Measurements from ENCODE around the gene JAK3. TPM values are rescaled to one million over a fixed set of nuclear protein-coding genes. Genes with fewer than 3 reads are reported as not detected.

JAK3 gene
- polyA plus RNA-seq, 1 of the 3 experiments (the other 2 are of a cell fraction), result 1.3 TPM

DNA sequence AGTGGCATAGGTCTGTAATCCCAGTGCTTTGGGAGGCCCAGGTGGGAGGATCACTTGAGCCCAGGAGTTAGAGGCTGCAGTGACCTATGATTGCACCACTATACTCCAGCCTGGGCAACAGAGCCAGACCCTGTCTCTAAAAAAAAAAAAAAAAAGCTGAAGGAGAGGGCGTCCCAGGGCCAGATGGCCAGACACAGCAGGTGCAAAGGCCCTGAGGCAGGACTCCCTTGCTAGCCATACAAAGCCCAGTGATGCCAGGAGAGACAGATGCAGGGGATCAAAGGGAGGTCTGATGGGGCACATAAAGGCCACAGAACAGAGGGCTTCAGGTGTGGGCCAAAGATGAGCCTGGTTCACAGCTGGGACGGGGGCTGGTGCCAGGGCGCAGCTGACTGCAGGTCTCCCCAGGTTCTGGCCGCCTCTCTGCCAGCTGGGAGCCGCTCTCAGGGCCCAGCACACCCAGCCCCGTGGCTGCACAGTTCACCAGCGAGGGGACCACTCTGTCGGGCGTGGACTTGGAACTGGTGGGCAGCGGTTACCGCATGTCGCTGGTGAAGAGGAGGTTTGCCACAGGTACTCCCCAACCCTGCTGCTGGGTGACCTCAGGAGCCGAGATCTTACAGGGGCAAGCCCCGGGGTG, 60.4 kb downstream of the JAK3 start (continued):
- no peak for TF ChIP-seq TEAD4 (IDR thresholded peaks at IDR 0.05; ENCODE audit: borderline replicate concordance, insufficient read depth)
- TF ChIP-seq SMC3 (IDR thresholded peaks at IDR 0.05; ENCODE audit: low read depth, low read length), result no peak
- no peak for TF ChIP-seq JUND (IDR thresholded peaks at IDR 0.05)
- TF ChIP-seq RAD21 (IDR thresholded peaks at IDR 0.05; ENCODE audit: low read length), result no peak
- TF ChIP-seq MEF2A (IDR thresholded peaks at IDR 0.05; ENCODE audit: borderline replicate concordance, low read depth), result no peak
- no peak for TF ChIP-seq FOXM1 (IDR thresholded peaks at IDR 0.05; ENCODE audit: low read depth)
- TF ChIP-seq, protein P1, sequence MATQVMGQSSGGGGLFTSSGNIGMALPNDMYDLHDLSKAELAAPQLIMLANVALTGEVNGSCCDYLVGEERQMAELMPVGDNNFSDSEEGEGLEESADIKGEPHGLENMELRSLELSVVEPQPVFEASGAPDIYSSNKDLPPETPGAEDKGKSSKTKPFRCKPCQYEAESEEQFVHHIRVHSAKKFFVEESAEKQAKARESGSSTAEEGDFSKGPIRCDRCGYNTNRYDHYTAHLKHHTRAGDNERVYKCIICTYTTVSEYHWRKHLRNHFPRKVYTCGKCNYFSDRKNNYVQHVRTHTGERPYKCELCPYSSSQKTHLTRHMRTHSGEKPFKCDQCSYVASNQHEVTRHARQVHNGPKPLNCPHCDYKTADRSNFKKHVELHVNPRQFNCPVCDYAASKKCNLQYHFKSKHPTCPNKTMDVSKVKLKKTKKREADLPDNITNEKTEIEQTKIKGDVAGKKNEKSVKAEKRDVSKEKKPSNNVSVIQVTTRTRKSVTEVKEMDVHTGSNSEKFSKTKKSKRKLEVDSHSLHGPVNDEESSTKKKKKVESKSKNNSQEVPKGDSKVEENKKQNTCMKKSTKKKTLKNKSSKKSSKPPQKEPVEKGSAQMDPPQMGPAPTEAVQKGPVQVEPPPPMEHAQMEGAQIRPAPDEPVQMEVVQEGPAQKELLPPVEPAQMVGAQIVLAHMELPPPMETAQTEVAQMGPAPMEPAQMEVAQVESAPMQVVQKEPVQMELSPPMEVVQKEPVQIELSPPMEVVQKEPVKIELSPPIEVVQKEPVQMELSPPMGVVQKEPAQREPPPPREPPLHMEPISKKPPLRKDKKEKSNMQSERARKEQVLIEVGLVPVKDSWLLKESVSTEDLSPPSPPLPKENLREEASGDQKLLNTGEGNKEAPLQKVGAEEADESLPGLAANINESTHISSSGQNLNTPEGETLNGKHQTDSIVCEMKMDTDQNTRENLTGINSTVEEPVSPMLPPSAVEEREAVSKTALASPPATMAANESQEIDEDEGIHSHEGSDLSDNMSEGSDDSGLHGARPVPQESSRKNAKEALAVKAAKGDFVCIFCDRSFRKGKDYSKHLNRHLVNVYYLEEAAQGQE (IDR thresholded peaks at IDR 0.05; ENCODE audit: low read depth, low read length), result no peak
- TF ChIP-seq, protein P2, sequence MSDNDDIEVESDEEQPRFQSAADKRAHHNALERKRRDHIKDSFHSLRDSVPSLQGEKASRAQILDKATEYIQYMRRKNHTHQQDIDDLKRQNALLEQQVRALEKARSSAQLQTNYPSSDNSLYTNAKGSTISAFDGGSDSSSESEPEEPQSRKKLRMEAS (IDR thresholded peaks at IDR 0.05; ENCODE audit: low read depth), result no peak
- TF ChIP-seq POLR2AphosphoS5 (IDR thresholded peaks at IDR 0.05; ENCODE audit: low read depth, low read length), result no peak

DNA sequence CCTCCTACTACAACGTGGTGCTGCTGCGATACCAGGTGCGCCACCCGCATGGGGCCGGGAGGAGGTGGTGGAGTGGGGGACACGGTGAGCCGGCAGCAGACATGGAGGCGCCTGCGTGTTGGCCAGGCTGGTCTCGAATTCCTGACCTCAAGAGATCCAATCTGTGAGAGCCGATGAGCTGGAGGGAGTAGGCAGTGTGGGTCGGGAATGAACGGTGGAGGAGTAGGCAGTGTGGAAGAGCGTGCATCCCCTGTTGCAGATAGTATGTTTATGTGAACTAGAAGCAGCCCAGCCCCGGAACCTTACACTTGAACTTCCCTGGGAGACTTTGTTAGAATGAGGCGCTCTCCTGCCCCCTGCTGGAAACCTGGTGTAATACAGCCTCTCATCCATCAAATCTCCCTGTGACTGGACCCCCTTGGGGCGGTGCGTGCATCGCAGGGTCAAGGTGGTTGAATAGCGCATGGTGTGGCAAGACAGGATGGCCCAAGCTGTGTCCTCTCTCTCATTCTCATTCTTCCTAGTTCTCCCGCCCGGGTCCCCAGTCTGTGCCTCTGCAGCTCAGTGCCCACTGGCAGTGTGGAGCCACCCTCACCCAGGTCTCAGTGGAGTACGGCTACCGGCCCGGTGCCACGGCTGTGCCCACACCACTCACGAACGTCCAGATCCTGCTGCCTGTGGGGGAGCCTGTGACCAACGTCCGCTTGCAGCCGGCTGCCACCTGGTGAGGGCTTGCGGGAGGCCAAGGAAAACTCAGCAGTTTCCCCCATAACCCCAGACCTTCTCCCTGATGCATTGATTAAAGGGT, 63.4 kb downstream of the JAK3 start:
- no peak overlapping the region for H3K27ac ChIP-seq (ENCODE audit: low read depth in 2 of 2, low read length in 1 of 2)
- no peaks in the 10 kb centered on the region for H3F3A ChIP-seq (replicated peaks; ENCODE audit: insufficient read depth)
- ChIA-PET CTCF (interaction anchor here (0.6 to 3.5 kb wide), 32 partner anchors 10 to 178 kb away, joined by 3 to 32 read pairs (median 4); partner anchors contain the start of genes B3GNT3, CCDC124 and RPL18A), POLR2A (interaction anchor here (1.0 to 1.2 kb wide), 2 partner anchors 71 to 178 kb away, joined by 3 to 4 read pairs; no protein-coding TSS in a partner anchor)
- H3K4me2 ChIP-seq, result no peak overlapping the region
- no peaks in the 10 kb centered on the region for H4K20me1 ChIP-seq (ENCODE audit: insufficient read depth)
- H3K4me1 ChIP-seq (ENCODE audit: control insufficient read depth in 1 of 2, insufficient read depth in 2 of 2, low read depth in 1 of 2, low read length in 1 of 2), result peaks cover 0 to 3% of the 10 kb centered on the region in 2 experiments; a peak in 1 of 4 replicates
- no peak overlapping the region; a peak in 1 of 4 replicates for H3K4me3 ChIP-seq (ENCODE audit: low read depth in 2 of 2, low read length in 1 of 2)
- WGBS (ENCODE audit: low lambda C conversion rate), result 51% methylated on average over 24 of the region's 32 CpGs
- H3K9me3 ChIP-seq, result no peaks in the 10 kb centered on the region
- TF ChIP-seq GATA2 (CRISPR knock-in tag; IDR thresholded peaks at IDR 0.05) (no peak), GABPA (IDR thresholded peaks at IDR 0.05; ENCODE audit: low read depth) (no peak), RFX5 (IDR thresholded peaks at IDR 0.05; ENCODE audit: low read length) (no peak), MXI1 (IDR thresholded peaks at IDR 0.05; ENCODE audit: low read depth, low read length) (no peak), RAD21 (IDR thresholded peaks at IDR 0.05; ENCODE audit: low read length) (peak; percentile 85), EP300 (IDR thresholded peaks at IDR 0.05; ENCODE audit: borderline replicate concordance in 1 of 2, low read depth in 1 of 2, low read length in 1 of 2) (no peak), SMC3 (IDR thresholded peaks at IDR 0.05; ENCODE audit: low read depth, low read length) (peak; percentile 71), RXRA (IDR thresholded peaks at IDR 0.05; ENCODE audit: borderline replicate concordance, low read depth) (no peak), CHD2 (IDR thresholded peaks at IDR 0.05; ENCODE audit: low read length, partially characterized antibody) (no peak), JUND (IDR thresholded peaks at IDR 0.05) (no peak), TCF12 (IDR thresholded peaks at IDR 0.05) (no peak)
- TF ChIP-seq, protein P3, sequence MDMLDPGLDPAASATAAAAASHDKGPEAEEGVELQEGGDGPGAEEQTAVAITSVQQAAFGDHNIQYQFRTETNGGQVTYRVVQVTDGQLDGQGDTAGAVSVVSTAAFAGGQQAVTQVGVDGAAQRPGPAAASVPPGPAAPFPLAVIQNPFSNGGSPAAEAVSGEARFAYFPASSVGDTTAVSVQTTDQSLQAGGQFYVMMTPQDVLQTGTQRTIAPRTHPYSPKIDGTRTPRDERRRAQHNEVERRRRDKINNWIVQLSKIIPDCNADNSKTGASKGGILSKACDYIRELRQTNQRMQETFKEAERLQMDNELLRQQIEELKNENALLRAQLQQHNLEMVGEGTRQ (IDR thresholded peaks at IDR 0.05; ENCODE audit: borderline replicate concordance, low read depth, low read length), result no peak
- TF ChIP-seq, protein P4, sequence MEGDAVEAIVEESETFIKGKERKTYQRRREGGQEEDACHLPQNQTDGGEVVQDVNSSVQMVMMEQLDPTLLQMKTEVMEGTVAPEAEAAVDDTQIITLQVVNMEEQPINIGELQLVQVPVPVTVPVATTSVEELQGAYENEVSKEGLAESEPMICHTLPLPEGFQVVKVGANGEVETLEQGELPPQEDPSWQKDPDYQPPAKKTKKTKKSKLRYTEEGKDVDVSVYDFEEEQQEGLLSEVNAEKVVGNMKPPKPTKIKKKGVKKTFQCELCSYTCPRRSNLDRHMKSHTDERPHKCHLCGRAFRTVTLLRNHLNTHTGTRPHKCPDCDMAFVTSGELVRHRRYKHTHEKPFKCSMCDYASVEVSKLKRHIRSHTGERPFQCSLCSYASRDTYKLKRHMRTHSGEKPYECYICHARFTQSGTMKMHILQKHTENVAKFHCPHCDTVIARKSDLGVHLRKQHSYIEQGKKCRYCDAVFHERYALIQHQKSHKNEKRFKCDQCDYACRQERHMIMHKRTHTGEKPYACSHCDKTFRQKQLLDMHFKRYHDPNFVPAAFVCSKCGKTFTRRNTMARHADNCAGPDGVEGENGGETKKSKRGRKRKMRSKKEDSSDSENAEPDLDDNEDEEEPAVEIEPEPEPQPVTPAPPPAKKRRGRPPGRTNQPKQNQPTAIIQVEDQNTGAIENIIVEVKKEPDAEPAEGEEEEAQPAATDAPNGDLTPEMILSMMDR (IDR thresholded peaks at IDR 0.05), result peak; percentile 83
- H3K9me2 ChIP-seq, result no peaks in the 10 kb centered on the region
- no peaks in the 10 kb centered on the region for H3K27me3 ChIP-seq (ENCODE audit: insufficient read depth)
- no peak overlapping the region for H2AFZ ChIP-seq (ENCODE audit: low read depth)
- peak; percentile 93 for DNase-seq
- H3K36me3 ChIP-seq (replicated peaks in 1 of 2; ENCODE audit: control insufficient read depth in 1 of 2, insufficient read depth in 2 of 2, low read length in 1 of 2), result no peaks in the 10 kb centered on the region
- H3K9ac ChIP-seq, result no peak overlapping the region
- no peaks in the 10 kb centered on the region for H3K79me2 ChIP-seq (ENCODE audit: insufficient read depth)

All from SK-N-SH (cell line).